GM18526 (cell line): ENCODE measurements around the gene TMC4.
A peak's percentile ranks its signal among the peaks of the same experiment; 100 is the strongest.

ENCODE experiments used
- POLR2A ChIP-seq: IDR thresholded peaks from 3 replicates; pipeline ENCODE4 v1.6.1; 2011; ENCODE audit not compliant: insufficient read length; ENCODE audit errors: extremely low read depth

TMC4 gene, protein sequence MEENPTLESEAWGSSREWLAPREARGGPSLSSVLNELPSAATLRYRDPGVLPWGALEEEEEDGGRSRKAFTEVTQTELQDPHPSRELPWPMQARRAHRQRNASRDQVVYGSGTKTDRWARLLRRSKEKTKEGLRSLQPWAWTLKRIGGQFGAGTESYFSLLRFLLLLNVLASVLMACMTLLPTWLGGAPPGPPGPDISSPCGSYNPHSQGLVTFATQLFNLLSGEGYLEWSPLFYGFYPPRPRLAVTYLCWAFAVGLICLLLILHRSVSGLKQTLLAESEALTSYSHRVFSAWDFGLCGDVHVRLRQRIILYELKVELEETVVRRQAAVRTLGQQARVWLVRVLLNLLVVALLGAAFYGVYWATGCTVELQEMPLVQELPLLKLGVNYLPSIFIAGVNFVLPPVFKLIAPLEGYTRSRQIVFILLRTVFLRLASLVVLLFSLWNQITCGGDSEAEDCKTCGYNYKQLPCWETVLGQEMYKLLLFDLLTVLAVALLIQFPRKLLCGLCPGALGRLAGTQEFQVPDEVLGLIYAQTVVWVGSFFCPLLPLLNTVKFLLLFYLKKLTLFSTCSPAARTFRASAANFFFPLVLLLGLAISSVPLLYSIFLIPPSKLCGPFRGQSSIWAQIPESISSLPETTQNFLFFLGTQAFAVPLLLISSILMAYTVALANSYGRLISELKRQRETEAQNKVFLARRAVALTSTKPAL

DNA sequence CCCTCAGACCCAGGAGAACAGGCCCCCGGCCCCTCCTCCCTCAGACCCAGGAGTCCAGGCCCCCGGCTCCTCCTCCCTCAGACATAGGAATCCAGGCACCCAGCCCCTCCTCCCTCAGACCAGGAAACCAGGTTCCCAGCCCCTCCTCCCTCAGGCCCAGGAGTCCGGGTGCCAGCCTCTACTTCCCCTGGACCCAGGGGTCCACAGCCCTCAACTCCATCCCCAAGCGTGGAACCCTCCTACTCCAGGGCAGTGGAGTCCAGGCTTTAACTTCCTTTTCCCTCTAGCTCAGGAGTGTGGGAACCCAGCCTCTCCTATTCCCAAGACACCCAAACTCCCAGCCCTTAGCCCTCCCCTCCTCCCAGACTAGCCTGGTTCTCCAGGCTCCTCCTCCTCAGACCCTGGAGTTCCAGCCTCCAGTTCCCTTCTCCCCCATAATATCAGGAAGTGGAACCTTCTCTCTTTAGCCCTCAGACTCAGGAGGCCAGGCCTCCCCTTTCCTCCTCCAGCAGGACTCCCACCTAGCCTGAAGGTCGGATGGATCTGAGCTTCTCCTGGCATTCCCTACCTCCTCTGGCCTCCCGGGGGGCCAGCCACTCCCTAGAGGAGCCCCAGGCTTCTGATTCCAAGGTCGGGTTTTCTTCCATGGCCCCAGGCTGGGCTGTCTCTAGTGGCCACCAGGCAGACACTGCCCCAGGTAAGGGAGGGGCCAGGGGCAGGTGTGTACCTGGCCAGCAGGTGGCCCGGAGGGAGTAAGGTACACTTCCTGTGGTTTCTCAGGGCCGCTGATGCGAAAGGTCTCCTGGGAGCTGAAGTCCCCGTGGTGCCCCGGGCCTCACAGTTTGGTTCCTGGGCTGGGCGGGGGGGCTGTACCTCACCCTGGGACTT, at the start of gene TMC4:
TSS of gene TMC4 (minus strand) at position 690 of the 888 bp plus-strand sequence. CDS start at position 647, 43 bp downstream.
- no peak for TF ChIP-seq POLR2A

DNA sequence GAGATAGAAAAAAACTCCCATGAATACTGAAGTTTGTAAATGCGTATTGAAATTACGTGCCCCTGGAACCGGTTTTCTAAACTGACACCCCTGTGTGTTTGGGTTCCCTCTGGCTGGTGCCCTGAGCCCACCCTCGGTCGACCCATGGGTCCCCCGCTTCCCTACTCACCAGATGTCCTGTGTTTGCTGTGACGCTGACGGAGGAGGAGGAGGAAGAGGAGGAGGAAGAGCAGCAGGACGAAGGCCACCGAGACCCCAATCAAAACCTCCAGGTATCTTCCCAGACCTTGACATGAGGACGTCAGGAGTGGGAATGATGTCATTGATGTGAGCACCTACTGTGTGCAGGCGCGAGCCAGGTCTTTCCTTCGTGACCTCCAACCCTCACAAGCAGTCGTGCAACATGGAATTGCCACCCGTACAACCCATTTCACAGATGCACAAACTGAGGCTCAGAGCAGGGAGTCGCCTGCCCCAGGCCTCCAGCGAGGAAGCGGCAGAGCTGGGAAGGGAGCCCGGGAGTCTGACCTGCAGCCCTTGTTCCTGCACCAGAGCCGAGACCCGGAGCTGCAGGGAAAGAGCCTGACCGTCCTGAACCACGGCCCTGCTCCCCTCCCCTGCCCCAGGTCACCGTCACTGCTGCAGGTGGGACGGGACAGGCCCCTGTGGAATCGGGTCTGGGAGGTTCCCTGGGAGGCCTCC, 46.2 kb upstream of the TMC4 start:
- no peak for TF ChIP-seq POLR2A

DNA sequence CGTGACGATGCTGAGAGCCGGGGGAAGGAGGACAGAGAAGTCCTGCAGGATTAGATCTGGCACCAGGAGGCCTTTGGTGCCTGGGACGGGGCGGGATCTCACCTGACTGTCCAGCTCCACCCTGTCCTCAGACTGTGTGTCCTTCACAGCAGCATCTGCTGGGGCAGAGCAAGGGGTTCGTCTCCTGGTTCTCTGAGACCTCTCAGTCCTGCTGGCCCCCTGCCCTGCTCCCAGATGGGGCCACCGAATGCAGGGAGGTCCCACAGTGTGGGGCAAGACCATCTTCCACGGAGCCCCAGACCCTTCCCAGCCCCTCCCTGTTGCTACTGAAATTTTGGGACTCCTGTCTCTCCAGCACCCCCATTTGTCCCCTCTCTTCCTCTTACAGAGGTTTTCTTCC, 45.3 kb upstream of the TMC4 start:
- no peak for TF ChIP-seq POLR2A

DNA sequence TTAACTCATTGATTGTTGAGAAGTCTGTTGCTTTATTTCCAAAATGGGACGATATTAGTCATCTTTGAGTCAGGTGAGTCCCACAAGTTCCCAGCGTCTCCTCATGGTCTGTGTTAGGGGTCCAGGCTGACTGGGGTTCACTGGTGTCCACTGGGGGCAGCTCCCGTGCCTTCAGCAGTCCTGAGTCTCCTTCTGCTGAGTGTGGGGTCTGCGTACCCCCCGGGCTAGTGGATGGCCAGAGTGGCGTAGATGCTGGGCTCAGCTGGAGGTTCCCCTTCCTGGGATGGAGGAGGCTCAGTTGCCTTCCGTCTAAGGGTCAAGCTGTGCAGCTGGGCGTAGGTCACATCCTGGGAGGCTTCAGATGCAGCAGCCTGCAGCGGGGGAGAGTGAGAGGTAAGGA, 43.9 kb upstream of the TMC4 start:
- TF ChIP-seq POLR2A = no peak

DNA sequence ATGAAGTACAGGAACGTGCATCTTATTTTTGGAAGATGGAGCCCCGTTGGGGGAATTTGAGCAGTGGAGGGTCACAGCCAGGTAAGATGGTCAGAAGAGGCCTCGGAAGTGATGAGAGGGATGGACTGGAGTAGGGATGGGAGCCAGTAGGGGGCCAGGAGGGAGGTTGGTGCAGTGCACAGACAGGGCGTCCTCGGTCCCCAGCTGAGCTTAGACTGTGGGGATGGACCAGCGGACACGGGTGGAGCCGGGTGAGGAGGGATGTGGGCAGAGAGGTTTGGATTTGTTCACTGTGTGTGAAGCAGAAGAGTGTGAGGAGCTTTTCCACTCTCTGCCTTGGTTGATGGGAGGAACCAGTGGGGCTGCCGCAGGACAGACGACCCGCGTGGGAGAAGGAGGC, 38.3 kb upstream of the TMC4 start:
- TF ChIP-seq POLR2A = no peak

DNA sequence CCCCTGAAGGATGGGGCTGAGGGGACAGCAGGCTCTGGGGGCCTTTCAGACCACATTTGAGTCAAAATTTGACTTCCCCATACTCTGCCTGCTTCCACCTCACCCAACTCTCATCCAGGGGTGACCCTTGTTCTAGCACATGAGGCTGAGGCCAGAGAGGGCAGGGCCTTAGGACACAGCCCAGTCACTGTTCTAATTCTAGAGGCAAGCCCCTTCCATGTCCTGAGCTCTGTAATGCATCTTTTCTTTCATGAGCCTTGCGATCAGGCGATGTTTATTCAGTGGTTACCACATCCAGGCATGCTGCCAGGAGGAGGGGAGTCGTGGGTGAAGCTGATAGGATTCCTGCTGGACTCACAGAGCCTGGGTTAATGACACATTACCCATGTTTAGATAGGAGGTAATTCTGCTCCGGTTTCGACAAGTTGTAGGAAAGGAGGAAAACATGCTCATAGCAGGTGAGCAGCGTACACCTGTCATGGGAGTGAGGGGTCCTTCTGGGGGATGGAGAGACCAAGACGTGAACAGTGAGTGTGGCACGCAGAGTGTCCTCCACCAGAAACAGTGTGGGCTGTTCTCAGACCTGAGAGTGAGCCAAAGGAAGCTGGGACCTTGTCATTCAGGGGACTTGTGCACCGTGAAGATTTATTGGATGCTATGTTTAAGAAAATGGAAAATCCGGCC, 37.0 kb upstream of the TMC4 start:
- no peak for TF ChIP-seq POLR2A

DNA sequence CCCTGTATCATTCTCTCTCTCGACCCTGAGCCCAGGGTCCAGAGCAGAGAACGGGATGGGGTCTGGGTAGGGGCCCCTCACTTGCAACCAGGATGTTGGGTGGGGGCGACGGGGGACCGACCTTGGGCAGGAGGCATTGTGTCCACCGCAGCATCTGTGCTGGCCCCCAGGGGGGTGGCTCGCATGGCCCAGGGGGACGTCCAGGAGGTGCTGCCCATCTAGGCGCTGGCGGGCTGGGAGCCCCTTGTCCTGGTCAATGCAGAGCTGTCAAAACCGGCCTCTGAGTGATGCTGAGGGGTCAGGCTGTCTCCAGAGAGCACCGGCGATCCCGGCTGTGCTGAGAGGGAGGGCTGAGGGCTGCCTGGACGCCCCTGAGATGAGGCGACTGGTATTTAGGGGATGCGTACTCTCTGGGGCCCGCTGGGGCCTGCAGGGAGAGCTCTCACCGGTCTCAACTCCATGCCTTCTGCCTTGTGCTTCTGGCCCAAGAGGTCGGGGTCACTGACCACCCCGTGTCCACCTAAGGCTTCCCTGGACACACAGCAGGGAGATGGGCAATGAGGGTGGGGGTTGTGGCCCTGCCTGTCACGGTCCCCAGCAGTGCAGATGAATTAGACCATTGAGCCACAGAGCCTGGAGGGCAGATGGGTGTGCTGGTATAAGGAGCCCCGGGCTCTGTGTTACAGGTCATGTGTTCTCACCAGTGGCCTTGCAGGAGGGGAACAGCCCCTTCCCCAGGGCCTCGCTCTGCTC, 36.3 kb upstream of the TMC4 start:
- peak; percentile 25 for TF ChIP-seq POLR2A

DNA sequence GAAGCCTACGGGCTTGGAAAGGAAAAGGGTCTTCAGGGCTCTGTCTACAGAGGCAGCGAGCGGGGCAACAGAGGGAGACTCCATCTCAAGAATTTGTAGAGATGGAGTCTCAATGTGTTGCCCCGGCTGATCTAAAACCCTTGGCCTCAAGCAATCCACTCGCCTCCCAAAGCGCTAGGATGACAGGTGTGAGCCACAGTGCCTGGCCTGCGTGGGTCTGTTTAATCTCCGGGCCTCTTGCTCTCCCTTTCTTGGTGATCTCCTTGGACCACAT, 35.8 kb upstream of the TMC4 start:
- no peak for TF ChIP-seq POLR2A

DNA sequence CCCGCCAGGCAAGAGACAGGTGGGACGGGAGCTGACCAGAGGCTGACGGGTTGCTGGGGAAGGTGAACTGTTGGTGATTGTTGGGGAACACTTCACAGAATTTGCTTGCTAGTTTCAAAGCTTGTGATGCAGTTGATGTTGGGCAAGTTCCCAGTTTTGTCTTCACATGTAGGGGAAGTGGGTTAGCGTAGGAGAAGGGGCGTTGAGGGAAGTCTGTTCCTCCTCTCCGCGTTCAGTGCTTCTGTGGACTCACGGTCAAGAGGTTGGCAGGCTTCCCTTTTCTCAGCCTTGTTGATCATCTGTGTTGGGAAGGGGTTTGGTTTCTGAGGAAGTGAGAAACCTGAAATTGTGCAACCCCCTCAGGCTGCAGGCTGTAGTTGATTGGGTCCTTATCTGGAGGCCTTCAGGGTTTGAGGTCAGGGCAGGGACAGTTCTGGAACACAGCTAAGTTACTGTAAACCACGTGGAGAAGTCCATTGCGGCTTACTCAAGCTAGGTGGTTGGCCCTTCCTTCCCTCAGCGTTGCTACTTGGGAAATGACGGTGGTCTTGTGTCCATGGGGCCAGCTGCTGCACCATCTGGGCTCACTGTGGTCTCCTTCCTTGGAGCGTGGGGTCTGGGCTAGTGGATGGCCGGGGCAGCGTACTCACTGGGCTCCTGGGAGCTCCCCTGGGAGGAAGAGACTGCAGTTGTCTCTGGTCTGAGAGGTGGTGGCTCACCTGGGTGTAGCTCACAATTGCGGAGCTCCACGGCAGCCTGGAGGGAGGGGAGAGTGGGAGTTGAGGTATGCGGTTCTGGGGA, 35.2 kb upstream of the TMC4 start:
- peak; percentile 54 for TF ChIP-seq POLR2A

DNA sequence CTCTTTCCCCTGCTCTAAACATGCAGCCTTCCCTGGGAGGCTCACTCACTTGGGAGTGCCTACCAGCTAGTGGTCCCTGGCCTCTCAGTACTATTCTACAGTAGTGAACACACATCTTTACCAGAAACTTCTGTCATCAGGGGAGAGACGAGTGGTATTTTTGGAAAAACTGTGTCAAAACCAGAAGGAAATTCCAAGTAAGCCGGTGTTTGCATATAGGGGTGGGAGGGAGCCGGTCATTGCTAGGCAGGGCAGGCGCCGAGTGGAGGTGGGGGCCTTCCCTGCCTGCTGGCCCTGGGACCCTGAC, 34.7 kb upstream of the TMC4 start:
- TF ChIP-seq POLR2A = no peak

DNA sequence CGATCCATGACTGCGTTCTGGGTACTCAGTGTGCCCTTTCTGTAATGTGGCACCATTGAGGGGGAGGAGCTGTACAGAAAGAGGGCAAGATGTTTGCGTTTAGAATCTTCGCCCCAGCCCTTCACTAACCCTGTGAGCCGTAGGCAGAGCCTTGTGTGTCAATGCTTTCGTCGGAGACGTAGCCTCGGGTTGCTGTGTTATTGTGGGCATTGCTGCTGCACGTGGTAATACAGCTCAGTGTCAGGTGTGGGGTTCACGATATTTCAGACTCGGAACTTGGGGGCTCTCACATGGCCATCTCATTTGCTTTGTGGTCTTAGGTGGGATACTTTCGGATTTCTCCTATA, 33.8 kb upstream of the TMC4 start:
- TF ChIP-seq POLR2A = no peak

DNA sequence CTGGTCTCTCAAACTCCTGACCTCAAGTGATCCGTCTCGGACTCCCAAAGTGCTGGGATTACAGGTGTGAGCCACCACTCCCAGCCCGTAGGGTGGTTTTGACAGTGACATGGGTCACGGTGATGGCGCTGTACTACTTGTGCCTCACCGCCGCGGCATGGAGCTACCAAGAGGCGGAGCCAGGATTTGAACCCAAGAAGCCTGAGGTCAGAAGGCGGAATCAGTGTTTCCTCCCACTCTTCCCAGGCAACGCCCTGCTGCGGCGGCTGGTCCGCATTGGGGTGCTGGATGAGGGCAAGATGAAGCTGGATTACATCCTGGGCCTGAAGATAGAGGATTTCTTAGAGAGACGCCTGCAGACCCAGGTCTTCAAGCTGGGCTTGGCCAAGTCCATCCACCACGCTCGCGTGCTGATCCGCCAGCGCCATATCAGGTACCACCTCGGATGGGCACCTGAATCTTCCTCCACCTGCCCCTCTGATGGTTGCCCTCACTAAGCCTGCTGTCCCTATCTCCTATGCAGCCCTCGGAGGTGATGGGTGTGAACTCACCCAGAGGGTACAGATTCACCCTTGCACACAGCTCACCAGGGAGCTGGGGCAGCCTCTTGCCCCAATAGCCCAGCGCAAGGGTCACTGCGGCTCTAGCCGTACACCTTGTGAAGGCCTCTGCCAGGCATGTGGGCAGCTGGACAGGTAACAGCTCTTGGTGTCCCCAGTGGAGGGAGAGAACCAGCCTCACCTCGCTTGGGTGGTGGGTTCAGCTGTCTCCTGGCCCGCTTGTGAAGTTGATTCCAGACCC, 33.3 kb upstream of the TMC4 start:
- TF ChIP-seq POLR2A = no peak
